H1 (cell line): ENCODE results near the gene BIRC5. TPM values are rescaled to one million over a fixed set of nuclear protein-coding genes. Genes with fewer than 3 reads are reported as not detected.

Experiments
- EP300 ChIP-seq, 2 experiments: IDR thresholded peaks; 1 replicate in 1 of 2; 2 replicates in 1 of 2; pipeline ENCODE4 v1.6.1; 2011 to 2012; ENCODE audit warnings: low read depth in 2 of 2, low read length in 2 of 2, mild to moderate bottlenecking in 2 of 2, borderline replicate concordance in 1 of 2, inconsistent platforms in 1 of 2, moderate library complexity in 1 of 2
- HDAC2 ChIP-seq, 2 experiments: fragments of 300-600 bp in 1 of 2; sonication (generic) in 1 of 2; IDR thresholded peaks; 2 replicates each; pipeline ENCODE4 v1.6.1; 2011 to 2012; ENCODE audit warnings: low read depth in 2 of 2, low read length in 2 of 2, mild to moderate bottlenecking in 2 of 2, moderate library complexity in 2 of 2, borderline replicate concordance in 1 of 2, inconsistent platforms in 1 of 2
- POLR2AphosphoS5 ChIP-seq: IDR thresholded peaks from 2 replicates; pipeline ENCODE4 v1.6.1; 2011; ENCODE audit warnings: low read depth, low read length
- POU5F1 ChIP-seq: IDR thresholded peaks from 2 replicates; pipeline ENCODE4 v1.6.1; 2011; ENCODE audit warnings: low read depth, mild to moderate bottlenecking, low read length, moderate library complexity
- RBBP5 ChIP-seq: IDR thresholded peaks from 2 replicates; pipeline ENCODE4 v1.7.1; 2012; ENCODE audit warnings: low read depth, mild to moderate bottlenecking, inconsistent platforms, low read length, moderate library complexity, borderline replicate concordance
- SRF ChIP-seq: IDR thresholded peaks from 2 replicates; pipeline ENCODE4 v1.6.1; 2011; ENCODE audit warnings: mild to moderate bottlenecking, low read depth, low read length, moderate library complexity
- TAF7 ChIP-seq: optimal IDR thresholded peaks from 2 replicates; pipeline ENCODE3; 2011; ENCODE audit warnings: low read depth, mild to moderate bottlenecking, inconsistent platforms, low read length, moderate library complexity, borderline replicate concordance
- TCF12 ChIP-seq: IDR thresholded peaks from 2 replicates; pipeline ENCODE4 v1.6.1; 2011; ENCODE audit warnings: low read depth, mild to moderate bottlenecking, low read length
- TEAD4 ChIP-seq: IDR thresholded peaks from 2 replicates; pipeline ENCODE4 v1.6.1; 2012; ENCODE audit warnings: low read depth, low read length, inconsistent platforms, mixed read lengths
- polyA plus RNA-seq, 7 experiments: library from polyadenylated mRNA; depleted of rRNA in 3 of 7; stranded (reverse) in 5 of 7; unstranded in 2 of 7; fragments of >200 nt in 5 of 7; fragments of 200-250 nt in 2 of 7; gene quantifications; 1 replicate in 5 of 7; 2 replicates in 1 of 7; 4 replicates in 1 of 7; pipeline versions ENCODE4 v1.2.1 to v1.2.3, GENCODE V29; 2011 to 2013; ENCODE audit warnings: missing spikeins in 2 of 7, mixed read lengths in 2 of 7
- total RNA-seq: library from RNA; stranded (reverse); fragmentation: NEBNext Ultra II Directional; extraction: Animal tissue kit (Norgen Biotek cat#: 25700); gene quantifications from 2 replicates; pipeline ENCODE4 v1.2.1, GENCODE V29; 2021

Gene BIRC5
- total and polyA plus RNA-seq, 2 of the 8 experiments (the other 6 are each of a cell fraction or from before 2014, with no cell fraction given), result 42.2 to 108 TPM

GRCh38 chr17:78272181-78272913 lies 58.3 kb downstream of the BIRC5 start (continued):
- TF ChIP-seq TEAD4 (no peak; the same call in 1 of the 2 replicates), TCF12 (no peak), POU5F1 (no peak), RBBP5 (no peak), SRF (no peak), TAF7 (no peak), EP300 (IDR thresholded peaks at IDR 0.05; ENCODE audit: borderline replicate concordance in 1 of 2, low read depth in 2 of 2, low read length in 2 of 2) (no peak), HDAC2 (IDR thresholded peaks at IDR 0.05; ENCODE audit: borderline replicate concordance in 1 of 2, low read depth in 2 of 2, low read length in 2 of 2) (no peak), POLR2AphosphoS5 (no peak)
